Stimulated activated CD8-positive, alpha-beta memory T cell treated with anti-CD3 and anti-CD28 coated beads, Interleukin-7, amount 100 ng/mL, for 48 hours (primary cell): Measurements from ENCODE around the gene FBRSL1.

Source experiments
- DNase-seq, 2 donors: peaks; one replicate each; pipeline ENCODE4 v3.0.0-alpha.2; 2020; ENCODE audit warnings: low read depth in 1 of 2; ENCODE audit errors: extremely low read depth in 1 of 2

The FBRSL1 gene

DNA sequence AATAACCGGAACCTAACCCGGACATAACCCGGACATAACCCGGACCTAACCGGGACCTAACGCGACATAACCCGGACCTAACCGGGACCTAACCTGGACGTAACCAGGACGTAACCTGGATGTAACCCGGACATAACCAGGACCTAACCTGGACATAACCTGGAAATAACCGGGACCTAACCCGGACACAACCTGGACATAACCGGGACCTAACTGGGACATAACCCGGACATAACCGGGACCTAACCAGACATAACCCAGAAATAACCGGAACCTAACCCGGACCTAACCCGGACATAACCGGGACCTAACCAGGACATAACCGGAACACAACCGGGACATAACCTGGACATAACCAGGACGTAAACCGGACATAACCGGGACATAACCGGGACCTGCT, 6.7 kb upstream of the FBRSL1 start:
- no peak for DNase-seq

DNA sequence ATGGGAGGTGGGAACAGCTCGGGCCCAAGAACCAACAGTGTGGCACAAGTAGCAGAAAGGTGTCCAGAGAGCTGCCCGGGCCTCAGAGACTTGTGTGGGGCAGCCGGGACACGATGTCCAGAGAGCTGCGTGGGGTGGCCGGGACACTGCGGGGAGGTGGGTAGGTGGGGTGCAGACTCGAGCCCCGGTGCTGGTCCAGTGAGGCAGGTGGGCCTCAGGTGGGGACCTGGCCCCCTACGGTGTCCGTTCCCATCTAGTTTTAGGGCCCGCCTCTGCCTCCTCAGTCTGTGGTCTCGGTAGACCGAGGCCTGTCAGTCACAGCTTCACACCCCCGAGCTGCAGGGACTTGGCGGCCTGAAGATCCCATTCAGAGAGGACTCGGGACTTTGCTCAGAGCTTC, 6.3 kb upstream of the FBRSL1 start:
- DNase-seq = no peak

DNA sequence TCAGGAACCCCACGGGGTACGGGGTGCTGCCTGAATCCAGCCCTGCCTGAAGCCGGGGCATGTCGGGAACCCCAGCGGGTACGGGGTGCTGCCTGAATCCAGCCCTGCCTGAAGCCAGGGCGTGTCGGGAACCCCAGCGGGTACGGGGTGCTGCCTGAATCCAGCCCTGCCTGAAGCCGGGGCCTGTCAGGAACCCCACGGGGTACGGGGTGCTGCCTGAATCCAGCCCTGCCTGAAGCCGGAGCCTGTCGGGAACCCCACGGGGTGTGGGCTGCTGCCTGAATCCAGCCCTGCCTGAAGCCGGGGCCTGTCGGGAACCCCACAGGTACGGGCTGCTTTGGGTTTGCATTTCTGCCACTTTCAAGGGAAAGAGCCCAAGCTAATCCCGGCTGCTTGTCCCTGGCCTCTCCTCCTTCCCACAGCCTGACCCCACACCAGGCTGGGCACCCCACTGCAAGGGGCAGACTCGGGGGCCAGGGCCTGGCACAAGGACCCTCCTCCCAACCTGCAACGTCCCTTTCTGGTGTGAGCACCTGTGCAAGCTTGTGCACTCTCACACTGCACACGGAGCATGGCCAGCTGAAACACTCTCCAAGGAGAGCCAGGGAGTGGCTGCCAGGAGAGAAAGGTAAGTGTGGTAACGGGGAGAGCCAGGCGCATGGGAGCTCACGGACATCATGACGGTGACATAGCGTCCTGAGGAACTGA, 5.6 kb upstream of the FBRSL1 start:
- no peak for DNase-seq

DNA sequence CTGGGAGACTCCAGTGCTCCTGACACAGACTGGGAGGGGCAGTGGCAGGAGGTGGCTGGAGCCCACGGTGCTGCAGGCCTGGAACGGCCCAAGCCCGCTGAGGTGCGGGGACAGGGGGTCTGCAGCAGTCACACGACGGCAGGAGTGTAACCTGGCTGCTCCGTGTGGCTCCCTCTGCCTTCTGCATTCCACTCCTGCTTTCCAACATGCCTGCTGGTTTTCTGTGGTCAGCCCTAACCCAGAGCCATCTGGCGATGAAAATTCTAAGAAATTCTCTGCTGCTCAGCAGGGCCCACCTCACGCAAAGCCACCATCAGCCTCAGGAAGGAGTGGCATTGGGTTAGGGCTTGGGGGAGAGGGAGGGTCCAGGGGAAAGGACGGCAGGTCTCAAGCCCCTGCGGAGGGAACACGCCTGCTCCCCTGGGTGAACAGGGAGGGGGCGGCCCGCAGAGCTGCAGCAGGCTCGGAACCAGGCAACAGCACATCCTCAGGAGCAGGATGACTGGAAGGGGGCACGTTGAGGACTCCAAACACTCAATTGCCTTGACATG, 5.0 kb upstream of the FBRSL1 start:
- DNase-seq = no peak

DNA sequence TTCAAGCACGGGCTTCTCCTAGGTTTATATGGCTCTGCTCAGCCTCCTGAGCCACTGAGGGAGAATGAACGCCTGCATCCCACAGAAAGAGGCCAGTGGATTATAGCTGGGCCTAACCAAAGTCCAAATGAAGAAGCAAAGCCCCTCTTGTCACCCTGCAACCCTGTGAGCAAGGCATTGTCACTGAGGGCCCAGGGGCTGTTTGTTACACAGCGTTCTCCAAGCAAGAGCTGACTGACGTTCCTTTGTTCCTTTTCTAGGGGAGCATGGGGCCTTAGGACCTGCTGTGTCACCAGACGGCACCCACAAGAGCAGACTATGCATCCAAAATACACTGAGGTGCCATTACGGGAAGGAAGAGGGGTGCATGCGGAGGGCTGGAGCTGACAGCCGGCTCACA, 4.3 kb upstream of the FBRSL1 start:
- DNase-seq = no peak

DNA sequence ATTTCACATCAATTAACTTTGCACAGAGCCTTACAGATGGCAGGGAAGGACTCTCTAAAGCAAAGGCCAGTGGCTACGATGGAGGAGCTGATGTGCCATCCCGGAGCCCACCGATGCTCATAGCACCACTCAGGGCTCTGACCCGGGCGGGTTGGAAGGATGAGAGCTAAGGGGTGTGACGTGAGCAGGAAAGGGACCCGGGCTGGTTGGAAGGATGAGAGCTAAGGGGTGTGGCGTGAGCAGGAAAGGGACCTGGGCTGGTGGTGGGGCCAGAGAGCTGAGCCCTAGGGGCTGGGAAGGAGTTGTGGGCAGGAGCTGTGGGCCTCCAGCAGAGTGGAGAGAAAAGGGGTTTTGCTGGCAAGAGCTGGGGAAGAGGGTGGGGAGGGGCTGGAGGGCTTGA, 3.8 kb upstream of the FBRSL1 start:
- DNase-seq = no peak

DNA sequence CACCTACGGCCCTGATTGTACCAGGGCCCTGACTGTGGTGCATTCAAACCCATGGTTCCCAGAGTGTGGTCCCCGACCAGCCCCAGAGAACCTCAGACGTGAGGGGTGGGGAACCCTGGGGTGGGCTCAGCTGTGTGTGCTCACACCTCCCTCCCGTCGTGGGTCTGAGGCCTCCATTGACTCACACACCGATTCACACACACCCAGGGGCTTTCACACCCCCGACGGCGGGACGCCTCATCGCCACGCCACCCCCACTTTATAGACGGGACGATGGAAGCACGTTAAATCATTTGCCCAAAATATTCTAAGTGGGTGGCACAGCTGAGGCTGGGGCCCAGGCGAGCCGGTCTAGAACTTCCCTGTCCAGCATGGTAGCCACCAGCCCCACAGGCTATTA, 3.4 kb upstream of the FBRSL1 start:
- no peak for DNase-seq

DNA sequence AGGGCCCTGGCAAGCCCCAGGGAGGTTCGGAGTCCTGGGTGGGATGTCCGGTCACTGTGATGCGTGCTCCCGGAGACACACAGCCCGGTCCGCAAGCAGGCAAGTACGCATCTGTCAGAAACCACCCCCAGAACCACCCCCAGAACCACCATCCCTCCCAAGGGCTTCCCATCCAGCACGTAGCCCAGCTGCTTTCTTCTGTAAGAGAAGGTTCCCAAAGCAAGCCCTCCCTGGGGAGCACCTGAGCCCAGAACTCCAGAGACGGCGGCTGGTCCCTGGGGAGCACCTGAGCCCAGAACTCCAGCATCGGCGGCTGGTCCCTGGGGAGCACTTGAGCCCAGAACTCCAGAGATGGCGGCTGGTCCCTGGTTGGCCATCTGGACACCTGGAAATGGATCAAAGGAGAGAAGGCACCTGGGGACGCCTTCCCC, 2.6 kb upstream of the FBRSL1 start:
- DNase-seq = no peak

DNA sequence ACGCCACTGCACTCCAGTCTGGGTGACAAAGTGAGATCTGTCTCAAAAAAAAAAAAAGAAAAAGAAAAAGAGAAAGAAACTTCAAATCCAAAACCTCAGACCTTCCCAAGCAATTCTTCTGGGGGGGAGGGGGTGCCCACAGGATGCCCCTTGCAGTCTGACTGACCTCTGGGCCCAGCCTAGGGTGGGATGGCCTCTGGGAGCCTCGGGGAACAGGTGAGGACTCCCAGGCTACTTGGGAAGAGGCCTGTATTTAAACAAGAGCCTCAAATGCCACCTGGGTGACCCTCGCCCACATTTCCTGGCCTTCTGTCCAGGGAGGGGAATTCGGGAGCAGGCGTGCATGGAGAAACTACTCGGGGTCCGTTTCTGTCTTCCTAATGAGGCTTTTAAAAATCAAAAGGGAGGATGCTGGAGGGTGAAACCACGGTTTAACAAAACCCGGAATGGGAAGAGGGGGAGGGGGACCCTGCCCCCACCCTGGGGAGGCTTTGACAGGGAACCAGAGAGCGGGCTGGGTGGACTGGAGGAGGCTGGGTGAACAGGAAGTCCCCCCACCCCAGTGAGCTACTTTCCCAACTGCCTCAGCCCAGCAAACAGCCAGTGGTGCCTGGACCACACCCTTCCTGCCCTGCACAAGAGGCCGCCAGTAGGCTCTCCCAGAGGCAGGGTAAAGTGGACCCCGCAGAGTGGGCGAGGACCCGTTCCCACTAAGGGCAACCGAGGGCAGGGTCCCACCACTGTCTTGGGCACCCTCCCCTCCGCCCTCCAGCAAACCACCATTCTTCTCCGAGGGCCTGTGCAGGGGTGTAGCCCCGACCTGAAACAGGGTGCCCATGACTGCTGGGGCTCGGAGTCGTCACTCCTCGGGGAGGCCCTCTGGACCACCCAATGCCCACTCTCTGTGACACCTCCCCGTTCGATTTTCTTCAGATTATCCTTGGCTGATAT, 1.5 kb upstream of the FBRSL1 start:
- DNase-seq = no peak

DNA sequence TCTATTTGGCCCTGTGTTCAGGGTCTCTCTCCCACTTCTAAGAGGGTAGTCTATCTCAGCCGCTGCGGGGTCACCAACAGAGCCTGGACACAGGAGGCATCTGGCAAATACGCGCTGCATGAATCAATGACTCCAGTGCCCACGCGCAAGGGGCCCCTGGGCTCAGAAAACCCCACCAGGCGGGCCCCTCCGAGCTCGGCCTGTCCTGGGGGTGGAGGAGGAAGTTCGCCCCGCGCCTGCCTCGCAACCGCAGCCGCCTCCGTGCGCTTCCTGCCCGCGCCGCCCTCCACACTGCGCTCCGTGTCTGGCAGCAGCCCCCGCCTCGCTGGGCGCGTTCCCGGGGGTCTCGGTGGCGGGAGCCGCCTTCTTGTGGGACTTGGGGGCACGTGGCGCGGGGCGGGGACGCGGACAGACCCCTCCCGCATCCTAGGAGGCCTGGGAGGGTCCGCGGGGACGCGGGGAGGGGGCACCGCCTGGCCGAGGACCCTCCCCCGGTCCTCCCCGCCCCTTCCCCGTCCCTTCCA, 811 bp upstream of the FBRSL1 start:
- DNase-seq = peak in 1 of 2 donors; percentile 50

DNA sequence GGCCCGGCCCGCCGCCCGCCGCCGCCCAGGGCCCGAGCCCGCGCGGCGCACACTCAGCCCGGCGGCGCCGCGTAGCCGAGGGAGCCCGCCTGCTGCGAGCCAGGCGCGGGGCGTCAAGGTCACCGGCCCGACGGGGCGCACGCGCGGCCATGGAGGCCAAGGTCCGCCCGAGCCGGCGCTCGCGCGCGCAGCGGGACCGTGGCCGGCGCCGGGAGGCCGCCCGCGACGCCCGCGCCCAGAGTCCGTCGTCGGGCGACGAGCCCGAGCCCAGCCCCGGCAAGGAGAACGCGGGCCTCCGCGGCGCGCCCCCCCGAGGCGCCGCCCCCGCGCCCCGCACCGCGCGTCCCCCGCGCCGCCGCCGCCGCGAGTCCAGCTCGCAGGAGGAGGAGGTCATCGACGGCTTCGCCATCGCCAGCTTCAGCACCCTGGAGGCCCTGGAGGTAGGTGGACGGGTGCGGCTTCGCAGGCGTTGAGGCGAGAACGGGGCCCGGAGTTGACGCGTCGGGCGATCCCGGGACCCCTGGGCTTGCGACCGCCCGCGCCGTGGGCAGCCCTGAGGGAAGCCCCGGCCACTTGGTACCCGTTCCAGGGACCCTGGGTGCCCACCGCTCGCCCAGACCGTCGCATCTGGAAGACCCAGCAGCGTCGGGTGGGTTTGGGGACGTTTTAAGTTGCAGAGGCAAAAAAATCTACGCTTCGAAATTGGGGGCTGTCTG, 629 bp downstream of the FBRSL1 start:
- DNase-seq = no peak

DNA sequence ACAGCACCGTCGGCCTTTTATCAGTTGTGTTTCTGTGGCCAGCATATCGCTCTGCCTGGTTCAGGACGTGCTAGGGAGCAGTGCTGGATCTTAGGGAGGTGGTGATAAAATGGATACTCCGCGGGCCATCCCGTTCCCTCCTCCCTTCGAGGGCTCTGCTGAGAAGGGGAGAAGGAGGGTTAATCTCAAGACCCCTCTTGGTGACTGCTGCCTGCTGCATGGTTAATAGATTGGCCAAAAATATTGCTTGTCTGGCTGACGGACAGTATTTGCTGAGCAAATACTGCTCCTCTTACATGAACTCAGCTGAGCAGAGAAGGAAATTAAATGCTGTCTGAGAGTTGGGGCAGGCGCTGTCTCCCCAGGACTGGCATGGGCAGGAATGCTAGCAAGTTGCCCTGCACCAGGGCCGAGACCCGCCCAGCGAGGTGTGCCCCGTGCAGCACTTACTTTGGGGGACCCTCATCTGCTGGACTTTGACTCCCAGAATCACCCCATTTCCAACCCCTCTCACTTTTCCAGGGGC, 1.2 kb downstream of the FBRSL1 start:
- DNase-seq = no peak

DNA sequence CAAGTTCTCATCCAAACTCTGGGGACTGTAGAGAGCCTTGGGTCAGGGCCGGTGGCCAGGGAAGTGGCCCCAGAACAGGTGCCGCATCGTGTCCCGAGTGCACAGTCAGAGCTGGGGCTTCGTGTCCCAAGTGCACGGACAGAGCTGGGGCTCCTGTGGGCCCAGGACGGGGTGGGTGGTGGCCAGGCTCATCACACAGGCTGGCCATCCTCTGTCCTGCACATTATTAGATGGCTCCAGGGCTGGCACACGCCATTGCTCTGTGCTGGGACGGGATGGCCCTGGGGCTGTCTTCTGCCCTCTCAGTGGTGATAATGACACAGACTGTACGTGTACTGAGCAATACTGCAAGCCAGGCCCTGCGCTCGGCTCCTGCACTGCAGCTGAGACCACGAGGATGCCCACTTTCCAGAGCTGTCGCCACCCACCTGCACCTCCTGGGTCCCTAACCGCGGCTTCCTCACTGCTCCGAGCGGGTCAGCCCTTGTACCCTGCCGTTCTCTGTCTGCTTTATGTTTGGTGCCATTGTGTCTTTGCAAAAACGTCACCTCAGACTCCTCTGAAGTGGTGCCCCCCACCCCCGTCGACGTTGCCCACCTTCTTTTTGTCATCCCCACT, 1.9 kb downstream of the FBRSL1 start:
- no peak for DNase-seq

DNA sequence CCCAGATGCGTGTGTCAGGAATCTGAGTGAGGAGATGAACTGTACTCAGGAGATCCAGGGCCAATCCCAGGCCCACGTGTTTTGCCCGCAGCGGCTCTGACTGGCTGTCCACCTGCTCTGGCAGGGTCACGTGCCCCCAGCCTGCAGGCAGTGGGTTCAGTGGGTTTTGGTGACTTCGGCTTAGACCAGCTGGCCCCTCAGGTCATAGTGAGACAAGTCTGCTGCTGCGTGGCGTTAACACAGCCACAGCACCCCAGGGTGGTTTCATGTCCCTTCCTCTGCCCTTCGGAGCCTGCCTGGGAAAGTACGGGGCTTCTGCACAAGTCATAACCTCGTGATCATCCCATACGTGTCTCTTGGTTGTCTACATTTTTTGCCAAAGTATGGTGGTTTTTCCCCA, 2.6 kb downstream of the FBRSL1 start:
- no peak for DNase-seq

DNA sequence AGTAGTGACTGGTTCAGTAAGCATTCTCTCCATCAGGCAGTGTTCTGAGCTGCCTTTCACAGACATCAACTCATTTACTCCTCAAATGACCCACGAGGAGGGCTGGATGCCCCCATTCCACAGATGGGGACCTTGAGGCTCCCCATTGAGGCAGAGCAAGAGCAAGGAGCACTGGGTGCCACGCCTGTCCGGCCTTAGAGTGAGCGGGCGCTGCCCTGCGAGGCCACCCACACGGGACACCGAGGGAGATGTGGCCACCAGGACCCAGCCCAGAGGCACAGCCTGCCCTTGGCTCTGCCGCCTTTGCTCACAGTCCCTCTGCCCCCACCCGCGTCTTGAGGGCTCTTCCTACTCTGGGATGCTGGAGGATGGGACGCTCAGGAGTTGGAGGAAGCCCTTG, 3.0 kb downstream of the FBRSL1 start:
- no peak for DNase-seq

DNA sequence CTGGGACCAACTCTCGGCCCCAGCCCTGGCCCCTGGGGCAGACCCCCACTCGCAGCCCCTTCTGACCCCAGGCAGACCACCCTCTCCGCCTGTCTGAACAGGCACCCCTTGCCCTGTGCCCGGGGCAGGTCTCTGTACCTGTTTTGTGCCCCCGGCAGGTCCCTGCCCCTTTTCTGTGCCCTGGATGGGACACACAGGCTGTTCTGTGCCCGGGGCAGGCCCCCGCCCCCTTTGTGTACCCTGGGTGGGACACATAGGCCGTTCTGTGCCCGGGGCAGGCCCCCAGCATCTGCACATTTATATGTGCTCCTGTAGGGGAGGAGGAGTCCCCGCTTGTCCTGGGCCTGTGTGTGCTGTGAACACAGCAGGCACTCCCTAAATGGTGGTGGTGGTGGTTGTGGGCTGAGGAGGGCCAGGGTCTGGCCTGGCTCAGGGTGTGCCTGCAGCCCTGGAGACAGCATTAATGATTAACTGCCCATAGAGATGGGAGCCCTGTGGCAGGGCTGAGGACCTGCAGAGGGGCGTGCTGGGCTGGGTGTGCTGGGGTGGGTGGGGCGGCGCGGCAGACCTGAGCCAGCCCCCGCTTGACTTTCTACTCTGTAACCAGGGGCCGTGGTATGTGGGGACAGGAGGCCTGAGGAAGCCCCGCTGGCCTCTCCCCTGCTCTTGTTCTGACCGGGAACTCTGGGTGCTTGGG, 3.7 kb downstream of the FBRSL1 start:
- DNase-seq = no peak

DNA sequence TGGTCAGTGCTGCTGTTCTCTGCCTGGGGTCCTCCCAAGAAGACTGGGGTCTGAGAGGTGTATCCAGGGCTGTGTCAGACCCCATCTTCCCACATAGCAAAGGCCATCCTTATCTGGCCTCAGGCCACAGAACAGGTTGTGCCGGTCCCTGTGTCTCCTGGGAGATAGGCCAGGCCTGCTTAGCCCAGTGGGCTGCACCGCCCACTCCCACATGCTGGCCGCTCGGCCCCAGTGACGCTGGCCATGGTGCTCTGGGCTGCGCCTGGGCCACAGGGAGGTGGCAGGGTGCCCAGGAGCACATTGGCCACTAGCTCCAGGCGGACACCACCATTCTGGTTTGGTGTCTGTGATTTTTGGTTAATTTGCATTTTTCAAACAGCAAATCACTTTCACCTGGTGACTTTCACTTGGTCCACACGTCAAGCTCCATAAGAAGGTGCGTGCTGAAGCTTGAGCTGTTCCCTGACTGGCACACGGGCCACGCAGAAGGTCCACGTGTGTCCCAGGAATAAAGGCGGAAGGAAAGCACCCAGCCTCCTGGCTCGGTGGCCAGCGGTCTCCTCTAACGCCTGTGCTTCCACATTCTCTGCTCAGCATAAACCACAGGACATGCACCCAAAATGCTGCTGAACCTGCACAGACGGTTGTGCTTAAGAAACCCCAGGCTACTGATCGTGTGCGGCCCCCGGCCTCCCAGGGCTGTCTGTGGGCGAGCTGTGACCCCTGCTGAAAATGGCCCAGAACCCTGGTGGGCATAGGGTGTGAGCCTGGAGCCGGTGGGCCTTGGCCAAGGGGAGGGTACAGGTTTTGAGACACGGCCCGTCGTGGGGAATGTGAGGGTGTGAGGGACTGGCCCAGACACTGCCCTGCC, 4.6 kb downstream of the FBRSL1 start:
- no peak for DNase-seq

DNA sequence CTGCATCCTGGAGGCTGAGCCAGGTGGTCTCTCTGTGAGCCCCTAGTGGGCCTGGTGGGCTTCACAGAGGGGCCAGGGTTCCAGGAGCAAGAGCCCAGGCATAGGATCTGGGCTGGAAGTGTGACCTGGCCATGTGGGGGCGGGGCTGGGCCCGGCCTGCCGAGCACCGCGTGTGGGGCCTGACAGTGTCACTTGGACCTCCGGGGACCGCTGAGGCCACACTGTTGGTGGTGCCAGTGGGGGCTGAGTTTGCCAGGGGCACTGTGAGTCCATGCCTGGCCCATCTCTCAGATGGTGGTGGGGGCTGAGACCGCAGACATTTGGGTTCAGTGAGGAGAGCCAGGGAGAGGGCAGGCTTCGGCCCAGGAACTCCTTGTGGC, 5.2 kb downstream of the FBRSL1 start:
- no peak for DNase-seq
